ENCODE data around the gene PGAM5. TPM values are rescaled to one million over a fixed set of nuclear protein-coding genes. Genes with fewer than 3 reads are reported as not detected.
A peak's percentile ranks its signal among the peaks of the same experiment; 100 is the strongest.

PGAM5 gene
- total and polyA plus RNA-seq, 10 of the 15 experiments (the other 5 are each of a cell fraction or from before 2014, with no cell fraction given) = 8.2 to 90.9 (median 45.3) TPM

GRCh38 chr12:132724506-132725241 is 14.0 kb downstream of the PGAM5 start:
- CTCF ChIA-PET = no interaction called here
- ATAC-seq = no peak
- no peak for DNase-seq (ENCODE audit: low read depth, low spot score)
- TF ChIP-seq E2F4 (IDR thresholded peaks at IDR 0.05; ENCODE audit: low read depth, low read length) = no peak
- no peak for TF ChIP-seq BACH1 (IDR thresholded peaks at IDR 0.05; ENCODE audit: borderline replicate concordance)
- 0 out of 2 replicates have a peak, but pooled peaks have one; percentile 11 for TF ChIP-seq POLR2A (IDR thresholded peaks at IDR 0.05; ENCODE audit: low read depth, low read length)
- WGBS (ENCODE audit: insufficient coverage, insufficient replicate concordance, low lambda C conversion rate, missing lambda C conversion rate) = 97% methylated on average over 28 of the region's 30 CpGs
- RAD21 ChIA-PET (ENCODE audit: unreplicated experiment) = no interaction called here
- Histone ChIP-seq H3K79me2 (ENCODE audit: control insufficient read depth, insufficient read depth, low read length) (no peaks in the 10 kb centered on the region), H3K4me2 (ENCODE audit: control insufficient read depth, insufficient read depth) (no peak overlapping the region), H3K27ac (ENCODE audit: control insufficient read depth, insufficient read depth) (no peak overlapping the region), H4K20me1 (ENCODE audit: control insufficient read depth, insufficient read depth) (0 out of 2 replicates have a peak, but pooled peaks cover 8% of the 10 kb centered on the region), H2AFZ (ENCODE audit: control insufficient read depth, low read depth, low read length) (no peak overlapping the region), H3K9ac (ENCODE audit: control insufficient read depth, insufficient read depth, low read length) (no peak overlapping the region), H3K9me3 (replicated peaks; ENCODE audit: control insufficient read depth, insufficient read depth, low read length) (no peaks in the 10 kb centered on the region; the same call in 2 of the 3 replicates), H3K4me3 (no peak overlapping the region), H3K4me1 (ENCODE audit: control insufficient read depth, insufficient read depth, low read length) (no peaks in the 10 kb centered on the region), H3K27me3 (replicated peaks in 1 of 2; ENCODE audit: control insufficient read depth in 2 of 2, insufficient read depth in 2 of 2, low read length in 1 of 2) (no peaks in the 10 kb centered on the region), H3K36me3 (ENCODE audit: control insufficient read depth in 2 of 2, insufficient read depth in 2 of 2, low read length in 1 of 2) (peaks cover 30 to 48% of the 10 kb centered on the region in 2 experiments)
- POLR2A ChIA-PET = no interaction called here
- in situ Hi-C loops (cut with MboI) = no loop called here
- FAIRE-seq = no peak
- SMC1A ChIA-PET (ENCODE audit: uncharacterized antibody, unreplicated experiment) = no interaction called here
- intact Hi-C loops (cut with micrococcal nuclease; ENCODE audit: unreplicated experiment) = no loop called here
- no TSS peak for BruUV-seq (replicated peaks)

- BruUV-seq (replicated peaks) = TSS peak; percentile 38
- over 99% methylated on average over 11 of the region's 12 CpGs for WGBS (ENCODE audit: insufficient coverage, insufficient replicate concordance, low lambda C conversion rate, missing lambda C conversion rate)
- RAD21 ChIA-PET (ENCODE audit: unreplicated experiment) = no interaction called here
These were observed 15.7 kb downstream of the PGAM5 start for GRCh38 chr12:132726386-132726785.

More at GRCh38 chr12:132726386-132726785, 15.7 kb downstream of the PGAM5 start:
- H3K27me3 ChIP-seq (replicated peaks in 1 of 2; ENCODE audit: control insufficient read depth in 2 of 2, insufficient read depth in 2 of 2, low read length in 1 of 2) = no peaks in the 10 kb centered on the region
- in situ Hi-C loops (cut with MboI) (no loop called here), intact Hi-C loops (cut with micrococcal nuclease; ENCODE audit: unreplicated experiment) (no loop called here)
- DNase-seq (ENCODE audit: low read depth, low spot score) (no peak), ATAC-seq (no peak), FAIRE-seq (no peak)
- no peak overlapping the region for H2AFZ ChIP-seq (ENCODE audit: control insufficient read depth, low read depth, low read length)
- no peak overlapping the region for H3K4me3 ChIP-seq
- no peaks in the 10 kb centered on the region for H3K4me1 ChIP-seq (ENCODE audit: control insufficient read depth, insufficient read depth, low read length)
- ChIA-PET SMC1A (ENCODE audit: uncharacterized antibody, unreplicated experiment) (no interaction called here), POLR2A (no interaction called here), CTCF (no interaction called here)
- H3K36me3 ChIP-seq (ENCODE audit: control insufficient read depth in 2 of 2, insufficient read depth in 2 of 2, low read length in 1 of 2) = peaks cover 25 to 43% of the 10 kb centered on the region in 2 experiments
- H3K9me3 ChIP-seq (replicated peaks; ENCODE audit: control insufficient read depth, insufficient read depth, low read length) = no peaks in the 10 kb centered on the region; the same call in 2 of the 3 replicates
- no peak overlapping the region for H3K9ac ChIP-seq (ENCODE audit: control insufficient read depth, insufficient read depth, low read length)
- no peak overlapping the region for H3K27ac ChIP-seq (ENCODE audit: control insufficient read depth, insufficient read depth)
- no peaks in the 10 kb centered on the region for H3K79me2 ChIP-seq (ENCODE audit: control insufficient read depth, insufficient read depth, low read length)
- TF ChIP-seq ZNF687 (IDR thresholded peaks at IDR 0.05) (no peak), REST (IDR thresholded peaks at IDR 0.05; ENCODE audit: low read depth, low read length) (no peak), HDGF (IDR thresholded peaks at IDR 0.05) (no peak), STAT1 (conservative IDR thresholded peaks at IDR 0.05) (no peak), PML (IDR thresholded peaks at IDR 0.05; ENCODE audit: low read length) (no peak)
- no peak overlapping the region for H3K4me2 ChIP-seq (ENCODE audit: control insufficient read depth, insufficient read depth)
- H4K20me1 ChIP-seq (ENCODE audit: control insufficient read depth, insufficient read depth) = 0 out of 2 replicates have a peak, but pooled peaks cover 8% of the 10 kb centered on the region

Data from GM12878 (cell line).